Ovary (tissue), 3 donors: ENCODE data around the gene HIPK2.

Source experiments
- EP300 ChIP-seq: sonication (generic); formaldehyde crosslinking; IDR thresholded peaks from one replicate; pipeline ENCODE4 v1.6.1; 2017; ENCODE audit warnings: antibody characterized with exemption
- POLR2A ChIP-seq: fragments of 450-650 bp; IDR thresholded peaks from one replicate; pipeline ENCODE4 v1.6.1; 2017; ENCODE audit warnings: antibody characterized with exemption, mild to moderate bottlenecking, moderate library complexity
- TF ChIP-seq, protein P1 (sequence below), 3 donors: fragments of 450-650 bp in 2 of 3; fragments of 200-600 bp in 1 of 3; IDR thresholded peaks; one replicate each; pipeline versions ENCODE4 v1.5.1 to v1.8.0; 2016 to 2022; ENCODE audit warnings: antibody characterized with exemption in 3 of 3, mild to moderate bottlenecking in 1 of 3
- donor health status: DM: no; HTN: no; CAD: no.

- TF ChIP-seq, protein P1, sequence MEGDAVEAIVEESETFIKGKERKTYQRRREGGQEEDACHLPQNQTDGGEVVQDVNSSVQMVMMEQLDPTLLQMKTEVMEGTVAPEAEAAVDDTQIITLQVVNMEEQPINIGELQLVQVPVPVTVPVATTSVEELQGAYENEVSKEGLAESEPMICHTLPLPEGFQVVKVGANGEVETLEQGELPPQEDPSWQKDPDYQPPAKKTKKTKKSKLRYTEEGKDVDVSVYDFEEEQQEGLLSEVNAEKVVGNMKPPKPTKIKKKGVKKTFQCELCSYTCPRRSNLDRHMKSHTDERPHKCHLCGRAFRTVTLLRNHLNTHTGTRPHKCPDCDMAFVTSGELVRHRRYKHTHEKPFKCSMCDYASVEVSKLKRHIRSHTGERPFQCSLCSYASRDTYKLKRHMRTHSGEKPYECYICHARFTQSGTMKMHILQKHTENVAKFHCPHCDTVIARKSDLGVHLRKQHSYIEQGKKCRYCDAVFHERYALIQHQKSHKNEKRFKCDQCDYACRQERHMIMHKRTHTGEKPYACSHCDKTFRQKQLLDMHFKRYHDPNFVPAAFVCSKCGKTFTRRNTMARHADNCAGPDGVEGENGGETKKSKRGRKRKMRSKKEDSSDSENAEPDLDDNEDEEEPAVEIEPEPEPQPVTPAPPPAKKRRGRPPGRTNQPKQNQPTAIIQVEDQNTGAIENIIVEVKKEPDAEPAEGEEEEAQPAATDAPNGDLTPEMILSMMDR (IDR thresholded peaks at IDR 0.05), result no peak
- TF ChIP-seq POLR2A (no peak), EP300 (no peak)
Observed at GRCh38 chr7:139641337-139641992, 136.3 kb downstream of the HIPK2 start.
